Glomerular visceral epithelial cell (primary cell): ENCODE results near the gene DHTKD1.
"Not testable (repeated sequence)": the region's sequence is repeated elsewhere in the genome, so short reads cannot be mapped to it uniquely, and the experiment has no call there.

Experiments used
- DNase-seq: peaks from one replicate; pipeline ENCODE4 v3.0.0-alpha.2; 2016; ENCODE audit errors: extremely low spot score

Gene DHTKD1

DNA sequence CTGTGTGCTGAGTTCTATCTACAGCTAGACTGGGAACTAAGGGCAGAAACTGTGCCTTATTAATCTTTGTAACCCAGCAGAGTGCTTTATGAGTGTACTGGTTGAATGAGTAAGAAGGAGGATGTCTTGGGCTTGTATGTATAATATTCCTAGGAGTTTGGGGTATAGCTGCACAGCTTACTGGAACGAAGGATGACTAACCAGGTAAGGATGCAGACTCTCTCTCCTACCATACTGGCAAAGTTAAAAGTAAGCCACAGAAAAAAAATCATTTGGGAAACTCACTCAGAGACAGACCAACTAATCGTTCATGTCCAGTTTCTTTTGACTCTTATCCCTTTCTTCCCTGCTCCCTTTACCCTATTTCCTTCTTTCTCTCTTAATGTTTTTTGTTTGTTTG, 1.4 kb upstream of the DHTKD1 start:
- DNase-seq: peak; percentile 86

- DNase-seq: not testable (repeated sequence)
Observed at GRCh38 chr10:12071441-12071840, 2.7 kb downstream of the DHTKD1 start.

- no peak for DNase-seq
Observed at GRCh38 chr10:12073526-12073925, 4.8 kb downstream of the DHTKD1 start.

DNA sequence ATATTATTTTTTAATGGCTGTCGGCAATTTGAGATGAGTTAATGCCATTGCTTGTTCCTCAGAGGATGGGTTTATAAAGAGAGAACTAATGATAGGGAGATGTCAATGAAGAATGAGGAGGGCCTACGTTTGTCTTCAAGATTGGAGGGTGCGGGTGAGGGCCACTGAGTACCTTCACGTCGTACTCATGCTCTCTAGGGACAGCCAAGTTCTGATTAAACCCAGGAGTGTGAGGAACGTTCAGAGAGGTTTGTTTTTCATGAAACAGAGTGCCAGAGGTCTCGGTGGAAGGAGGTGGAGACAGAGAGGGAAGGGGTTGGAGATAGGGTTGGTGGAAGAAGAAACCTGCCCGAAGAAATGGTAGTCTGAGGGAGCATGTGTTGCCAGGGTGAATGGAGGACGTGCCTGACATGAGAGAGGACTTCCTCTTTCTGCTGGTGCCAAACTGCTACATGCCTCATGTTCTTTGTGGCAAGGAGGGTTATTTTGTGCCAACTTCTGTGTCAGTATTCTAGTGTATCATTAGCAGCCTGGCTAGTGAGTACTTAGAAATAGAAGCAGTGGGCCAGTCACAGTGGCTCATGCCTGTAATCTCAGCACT, 8.9 kb downstream of the DHTKD1 start:
- DNase-seq: no peak

GRCh38 chr10:12081470-12081869, 12.7 kb downstream of the DHTKD1 start:
- no peak for DNase-seq

DNA sequence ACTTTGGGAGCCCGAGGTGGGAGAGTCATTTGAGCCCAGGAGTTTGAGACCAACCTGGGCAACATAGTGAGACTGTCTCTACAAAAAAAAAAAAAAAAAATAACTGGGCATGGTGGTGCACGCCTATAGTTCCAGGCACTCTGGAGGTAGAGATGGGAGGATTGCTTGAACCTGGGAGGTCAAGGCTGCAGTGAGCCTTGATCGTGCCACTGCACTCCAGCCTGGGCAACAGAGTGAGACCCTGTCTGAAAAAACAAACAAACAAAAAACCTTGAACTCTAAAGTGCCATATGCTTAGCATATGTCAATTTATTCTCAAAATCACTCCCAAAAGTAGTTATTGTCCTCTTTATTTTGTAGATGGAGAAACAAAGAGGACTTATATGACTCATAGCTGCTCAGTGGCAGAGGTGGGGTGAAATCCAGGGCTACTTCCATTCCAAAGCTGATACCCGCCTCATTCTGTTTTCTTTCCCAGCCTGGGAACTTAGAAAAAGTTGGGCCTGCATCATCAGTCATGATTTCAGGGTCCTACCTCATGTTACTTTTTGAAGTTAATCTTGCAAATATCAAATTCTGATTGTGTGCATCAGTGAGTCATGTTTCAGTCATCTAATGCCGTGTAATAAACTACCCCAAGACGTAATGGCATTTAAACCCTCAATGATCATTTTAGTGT, 13.3 kb downstream of the DHTKD1 start:
- DNase-seq: no peak

DNA sequence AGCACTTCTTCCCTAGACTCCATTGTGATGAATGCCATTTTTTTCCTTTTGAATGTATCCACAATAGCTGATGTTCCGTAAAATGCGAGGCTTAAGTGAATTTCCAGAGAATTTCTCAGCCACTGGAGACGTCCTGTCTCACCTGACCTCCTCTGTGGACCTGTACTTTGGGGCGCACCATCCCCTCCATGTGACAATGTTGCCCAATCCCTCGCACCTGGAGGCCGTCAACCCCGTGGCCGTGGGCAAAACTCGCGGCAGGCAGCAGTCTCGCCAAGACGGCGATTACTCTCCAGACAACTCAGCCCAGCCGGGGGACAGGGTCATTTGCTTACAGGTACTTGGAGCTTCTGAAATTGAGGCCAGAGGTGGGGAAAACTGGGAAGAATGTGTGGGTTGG, 20.2 kb downstream of the DHTKD1 start:
- DNase-seq: no peak

GRCh38 chr10:12091421-12091820, 22.7 kb downstream of the DHTKD1 start:
- no peak for DNase-seq

GRCh38 chr10:12097361-12097760, 28.6 kb downstream of the DHTKD1 start:
- not testable (repeated sequence) for DNase-seq

GRCh38 chr10:12097791-12098190, 29.0 kb downstream of the DHTKD1 start:
- no peak for DNase-seq

GRCh38 chr10:12098966-12099365, 30.2 kb downstream of the DHTKD1 start:
- DNase-seq: no peak

DNA sequence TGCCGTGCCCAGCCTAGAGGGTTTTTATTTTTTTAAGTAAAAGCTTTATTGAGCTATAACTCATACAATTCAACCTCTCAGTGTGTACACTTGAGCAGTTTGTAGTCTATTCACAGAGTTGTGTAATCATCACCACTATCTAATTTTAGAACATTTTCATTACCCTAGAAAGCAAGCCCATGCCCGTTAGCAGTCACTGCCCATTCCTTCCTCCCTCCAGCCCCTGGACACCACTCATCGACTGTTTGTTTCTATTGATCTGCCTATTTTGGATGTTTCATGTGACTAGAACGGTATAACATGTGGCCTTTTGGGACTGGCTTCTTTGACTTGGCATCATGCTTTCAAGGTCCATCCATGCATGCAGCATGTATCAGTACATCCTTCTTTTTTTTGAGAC, 35.0 kb downstream of the DHTKD1 start:
- DNase-seq: no peak

GRCh38 chr10:12107781-12108180, 39.0 kb downstream of the DHTKD1 start:
- DNase-seq: no peak

DNA sequence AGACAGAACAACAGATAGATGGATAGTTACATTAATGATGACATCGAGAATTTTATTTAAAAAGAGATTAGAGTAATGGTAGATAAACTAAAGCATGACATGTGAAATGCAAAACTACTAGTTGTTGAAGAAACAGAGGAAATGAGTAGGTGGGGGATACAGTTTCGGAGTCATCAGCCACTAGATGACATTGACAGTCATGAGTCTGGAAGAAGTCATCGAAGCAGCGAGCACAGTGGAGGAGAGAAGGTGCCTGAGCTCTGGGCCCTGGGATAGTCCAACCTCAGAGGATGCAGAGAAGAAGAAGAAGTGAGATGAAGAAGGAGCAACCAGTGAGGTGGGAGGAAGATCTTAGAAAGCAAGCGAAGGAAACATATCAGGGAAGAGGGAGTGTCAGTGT, 40.5 kb downstream of the DHTKD1 start:
- DNase-seq: no peak

DNA sequence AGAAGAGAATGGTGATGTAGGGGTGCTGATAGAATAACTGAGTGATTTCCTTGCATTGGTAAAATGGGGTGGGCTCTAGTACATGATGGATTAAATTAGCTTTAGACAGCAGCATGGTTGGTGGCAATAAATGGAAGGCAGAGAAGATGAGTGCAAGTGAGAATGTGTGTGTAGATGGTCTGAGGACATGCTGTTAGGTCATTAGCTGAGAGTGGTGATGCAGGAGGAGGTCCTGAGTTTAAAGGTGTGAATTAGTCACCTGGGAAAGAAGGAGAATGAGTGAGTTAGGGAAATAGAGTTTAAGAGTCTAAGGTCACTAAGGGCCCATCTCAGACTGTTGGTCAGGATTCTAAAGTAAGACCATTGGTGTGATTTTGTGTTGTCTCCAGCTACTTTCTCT, 42.8 kb downstream of the DHTKD1 start:
- DNase-seq: no peak

DNA sequence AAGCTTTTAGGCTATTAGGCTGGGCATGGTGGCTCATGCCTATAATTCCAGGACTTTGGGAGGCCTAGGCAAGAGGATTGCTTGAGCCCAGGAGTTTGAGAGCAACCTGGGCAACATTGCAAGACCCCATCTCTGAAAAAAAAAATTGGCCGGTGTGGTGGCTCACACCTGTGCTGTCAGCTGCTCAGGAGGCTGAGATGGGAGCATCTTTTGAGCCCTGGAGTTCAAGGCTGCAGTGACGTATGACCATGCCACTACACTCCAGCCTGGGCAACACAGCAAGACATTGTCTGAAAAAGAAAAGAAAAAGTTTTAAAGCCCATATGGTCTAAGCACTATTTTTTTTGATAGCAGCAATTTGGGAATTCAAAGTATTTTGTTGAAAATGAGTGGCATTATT, 44.9 kb downstream of the DHTKD1 start:
- no peak for DNase-seq

GRCh38 chr10:12121673-12122072, 52.9 kb downstream of the DHTKD1 start:
- DNase-seq: no peak

GRCh38 chr10:12129222-12130111, 60.7 kb downstream of the DHTKD1 start, which contains the start of gene SEC61A2:
Gene SEC61A2, plus strand, starts transcription at chr10:12129677. Its CDS starts 111 bp downstream, at chr10:12129788.
- peak; percentile 96 for DNase-seq

DNA sequence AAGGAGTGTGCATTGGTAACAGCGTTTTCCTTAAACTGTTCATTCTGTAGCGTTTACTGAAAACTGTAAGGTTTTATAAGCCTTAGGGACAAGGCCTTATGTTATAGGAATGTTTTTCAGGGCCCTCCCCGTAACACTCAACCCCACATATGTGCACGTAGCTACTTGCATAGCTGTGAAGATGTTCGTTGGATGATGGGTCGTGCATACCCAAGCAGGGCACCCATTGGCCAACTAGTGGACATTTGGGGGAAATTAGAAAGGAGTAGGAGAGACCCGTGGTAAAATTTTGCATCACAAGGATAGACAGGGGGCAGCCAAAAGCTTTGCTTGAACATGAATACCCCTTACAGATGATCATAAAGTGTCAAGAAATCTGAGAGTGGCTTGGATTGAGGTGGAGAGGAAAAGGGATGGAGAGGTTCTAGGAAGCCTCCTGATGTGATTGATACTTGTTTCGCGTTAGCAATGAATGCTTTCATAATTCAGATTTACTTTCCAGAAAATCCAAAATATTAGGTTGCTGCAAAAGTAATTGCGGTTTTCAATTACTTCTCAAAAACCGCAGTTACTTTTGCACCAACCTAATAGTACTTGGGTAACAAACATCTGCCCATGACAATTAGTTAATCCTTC, 61.6 kb downstream of the DHTKD1 start:
- peak; percentile 63 for DNase-seq

DNA sequence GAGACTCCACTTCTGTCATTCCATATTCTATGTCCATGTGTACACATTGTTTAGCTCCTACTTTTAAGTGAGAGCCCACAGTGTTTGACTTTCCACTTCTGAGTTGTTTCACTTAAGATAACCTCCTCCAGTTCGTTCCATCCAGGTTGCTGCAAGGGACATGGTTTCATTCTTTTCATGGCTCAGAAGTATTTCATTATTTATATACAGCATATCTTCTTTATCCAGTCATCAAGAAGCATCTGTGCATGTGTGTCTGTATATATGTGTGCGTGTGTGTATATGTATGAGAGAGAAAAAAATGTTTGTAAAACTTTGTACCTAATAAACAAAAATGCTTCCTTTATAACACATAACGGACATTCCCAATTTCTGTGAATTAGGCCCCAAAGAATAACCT, 66.9 kb downstream of the DHTKD1 start:
- DNase-seq: no peak

DNA sequence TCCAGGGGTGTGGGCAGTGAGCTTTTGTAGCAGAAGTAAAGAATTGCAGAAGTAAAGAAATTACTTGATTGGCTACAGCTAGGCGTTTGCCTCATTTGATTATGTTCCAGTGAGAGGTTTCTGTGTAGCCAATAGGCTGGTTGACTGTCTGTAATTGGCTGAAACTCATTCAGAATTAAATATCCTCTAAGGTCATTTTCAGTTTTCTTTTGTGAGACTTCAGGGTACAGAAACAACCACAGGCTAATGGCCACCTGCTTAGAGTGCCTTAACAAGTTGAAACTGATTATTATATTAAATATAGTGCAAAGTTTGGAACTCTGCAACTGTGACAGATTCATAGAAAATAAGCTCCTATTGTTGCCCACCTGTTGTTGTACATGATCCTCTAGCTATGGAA, 71.3 kb downstream of the DHTKD1 start:
- no peak for DNase-seq

DNA sequence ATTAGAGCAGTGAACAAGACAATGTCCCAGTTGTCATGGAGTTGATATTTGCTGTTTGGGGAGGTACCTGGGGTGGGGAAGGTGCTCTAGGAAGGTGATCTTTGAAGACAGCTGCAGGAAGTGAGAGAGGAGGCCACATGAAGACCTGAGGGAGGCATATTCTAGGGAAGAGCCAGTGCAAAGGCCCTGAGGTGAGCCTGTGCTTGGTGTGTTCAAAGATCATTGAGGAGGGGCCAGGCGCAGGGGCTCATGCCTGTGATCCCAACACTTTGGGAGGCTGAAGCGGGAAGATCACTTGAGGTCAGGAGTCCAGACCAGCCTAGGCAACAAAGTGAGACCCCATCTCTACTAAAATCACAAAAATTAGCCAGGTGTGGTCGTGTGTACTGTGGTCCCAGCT, 75.8 kb downstream of the DHTKD1 start:
- no peak for DNase-seq
